HEK293T (cell line): ENCODE results near the gene VAT1L.

Experiments
- ARNT ChIP-seq: fragments of 450-650 bp; IDR thresholded peaks from 2 replicates; pipeline ENCODE4 v1.6.1; 2017; ENCODE audit warnings: mild to moderate bottlenecking
- BHLHE40 ChIP-seq: fragments of 450-650 bp; IDR thresholded peaks from 2 replicates; pipeline ENCODE4 v1.6.1; 2016; ENCODE audit warnings: mild to moderate bottlenecking, moderate library complexity, borderline replicate concordance
- FOXK2 ChIP-seq: fragments of 450-650 bp; IDR thresholded peaks from 2 replicates; pipeline ENCODE4 v1.6.1; 2016; ENCODE audit warnings: mild to moderate bottlenecking
- FOXM1 ChIP-seq: fragments of 450-650 bp; IDR thresholded peaks from 2 replicates; pipeline ENCODE4 v1.6.1; 2017; ENCODE audit warnings: mild to moderate bottlenecking, borderline replicate concordance
- HDGF ChIP-seq: fragments of 450-650 bp; IDR thresholded peaks from 2 replicates; pipeline ENCODE4 v1.6.1; 2017; ENCODE audit warnings: antibody characterized with exemption, borderline replicate concordance
- LEF1 ChIP-seq: fragments of 450-650 bp; IDR thresholded peaks from 2 replicates; pipeline ENCODE4 v1.6.1; 2017; ENCODE audit warnings: mild to moderate bottlenecking, borderline replicate concordance
- SP1 ChIP-seq: fragments of 450-650 bp; IDR thresholded peaks from 2 replicates; pipeline ENCODE4 v1.6.1; 2017
- SUZ12 ChIP-seq: fragments of 450-650 bp; IDR thresholded peaks from 2 replicates; pipeline ENCODE4 v1.6.1; 2016; ENCODE audit warnings: mild to moderate bottlenecking
- TARDBP ChIP-seq: fragments of 450-650 bp; IDR thresholded peaks from 2 replicates; pipeline ENCODE4 v1.6.1; 2016

GRCh38 chr16:77897831-77898605, 109.7 kb downstream of the VAT1L start:
- TF ChIP-seq HDGF = no peak
- no peak for TF ChIP-seq FOXM1
- TF ChIP-seq SUZ12 = no peak
- TF ChIP-seq ARNT = no peak
- no peak for TF ChIP-seq TARDBP
- no peak for TF ChIP-seq LEF1
- TF ChIP-seq FOXK2 = no peak
- TF ChIP-seq SP1 = no peak
- no peak for TF ChIP-seq BHLHE40
